ENCODE results near the gene HDDC3.

- TF ChIP-seq, protein P1, sequence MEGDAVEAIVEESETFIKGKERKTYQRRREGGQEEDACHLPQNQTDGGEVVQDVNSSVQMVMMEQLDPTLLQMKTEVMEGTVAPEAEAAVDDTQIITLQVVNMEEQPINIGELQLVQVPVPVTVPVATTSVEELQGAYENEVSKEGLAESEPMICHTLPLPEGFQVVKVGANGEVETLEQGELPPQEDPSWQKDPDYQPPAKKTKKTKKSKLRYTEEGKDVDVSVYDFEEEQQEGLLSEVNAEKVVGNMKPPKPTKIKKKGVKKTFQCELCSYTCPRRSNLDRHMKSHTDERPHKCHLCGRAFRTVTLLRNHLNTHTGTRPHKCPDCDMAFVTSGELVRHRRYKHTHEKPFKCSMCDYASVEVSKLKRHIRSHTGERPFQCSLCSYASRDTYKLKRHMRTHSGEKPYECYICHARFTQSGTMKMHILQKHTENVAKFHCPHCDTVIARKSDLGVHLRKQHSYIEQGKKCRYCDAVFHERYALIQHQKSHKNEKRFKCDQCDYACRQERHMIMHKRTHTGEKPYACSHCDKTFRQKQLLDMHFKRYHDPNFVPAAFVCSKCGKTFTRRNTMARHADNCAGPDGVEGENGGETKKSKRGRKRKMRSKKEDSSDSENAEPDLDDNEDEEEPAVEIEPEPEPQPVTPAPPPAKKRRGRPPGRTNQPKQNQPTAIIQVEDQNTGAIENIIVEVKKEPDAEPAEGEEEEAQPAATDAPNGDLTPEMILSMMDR (IDR thresholded peaks at IDR 0.05; ENCODE audit: low read depth, low read length), result no peak
- TF ChIP-seq POLR2A (IDR thresholded peaks at IDR 0.05; ENCODE audit: extremely low read depth, insufficient read length), result no peak
Observed at GRCh38 chr15:90959894-90960293, 27.5 kb upstream of the HDDC3 start.
